Upper lobe of left lung (tissue), 6 donors: ENCODE measurements around the gene STYXL1. TPM values are rescaled to one million over a fixed set of nuclear protein-coding genes. Genes with fewer than 3 reads are reported as not detected.
A peak's percentile ranks its signal among the peaks of the same experiment; 100 is the strongest.

Experiments used
- ATAC-seq, 2 donors: fragments of 200-7000 bp; cut with Tn5 transposase; one replicate each; pipeline ENCODE4 v1.9.1; 2022; ENCODE audit warnings: mild to moderate bottlenecking in 2 of 2, moderate library complexity in 2 of 2; ENCODE audit not compliant: low FRiP score in 2 of 2
- DNase-seq, 2 donors: peaks; one replicate each; pipeline ENCODE4 v3.0.0-alpha.2; 2019 to 2020
- H3K27ac ChIP-seq, 4 donors: fragments of 200-600 bp; sonication (generic); one replicate each; pipeline ENCODE4 v1.5.1; 2016 to 2019
- H3K27me3 ChIP-seq, 4 donors: fragments of 200-600 bp; sonication (generic); one replicate each; pipeline ENCODE4 v1.5.1; 2017 to 2019
- H3K36me3 ChIP-seq, 4 donors: fragments of 200-600 bp; sonication (generic); one replicate each; pipeline ENCODE4 v1.5.1; 2016 to 2019
- H3K4me1 ChIP-seq, 4 donors: fragments of 200-600 bp; sonication (generic); one replicate each; pipeline ENCODE4 v1.5.1; 2018 to 2019
- H3K4me3 ChIP-seq, 4 donors: fragments of 200-600 bp; sonication (generic); one replicate each; pipeline ENCODE4 v1.5.1; 2017 to 2019; ENCODE audit warnings: mild to moderate bottlenecking in 2 of 4, moderate library complexity in 1 of 4
- H3K9me3 ChIP-seq, 4 donors: fragments of 200-600 bp; sonication (generic); one replicate each; pipeline ENCODE4 v1.5.1; 2018 to 2019
- EP300 ChIP-seq, 4 donors: sonication (generic); formaldehyde crosslinking; IDR thresholded peaks; one replicate each; pipeline ENCODE4 v1.5.1; 2017; ENCODE audit warnings: antibody characterized with exemption in 4 of 4, control low read depth in 2 of 4
- POLR2A ChIP-seq, 4 donors: fragments of 450-650 bp; IDR thresholded peaks; one replicate each; pipeline ENCODE4 v1.5.1; 2016 to 2017; ENCODE audit warnings: antibody characterized with exemption in 4 of 4, mild to moderate bottlenecking in 2 of 4
- POLR2AphosphoS5 ChIP-seq, 2 donors: sonication (generic); formaldehyde crosslinking; IDR thresholded peaks; one replicate each; pipeline ENCODE4 v1.5.1; 2017; ENCODE audit warnings: antibody characterized with exemption in 2 of 2
- WGBS, 2 donors: methylation state at CpG; one replicate each; pipeline ENCODE4 v1.1.5; 2017 to 2018; 5-methylcytosine and 5-hydroxymethylcytosine counted together
- total RNA-seq, 6 donors: library from RNA; depleted of rRNA in 4 of 6; stranded (reverse); fragments of >200 nt in 4 of 6; gene quantifications; one replicate each; pipeline versions ENCODE4 v1.1.0 to v1.2.1, GENCODE V29; 2016 to 2021
- TF ChIP-seq, protein P1 (sequence below), 6 experiments: fragments of 450-650 bp in 4 of 6; fragments of 200-600 bp in 2 of 6; sonication (generic) in 2 of 6; IDR thresholded peaks; one replicate each; pipeline ENCODE4 v1.5.1; 2016 to 2019; ENCODE audit warnings: antibody characterized with exemption in 6 of 6
- donor health status: DM: no; HTN: no; CAD: no; lungs with moderate emphysema.
- donor health status: DM: no; HTN: yes; CAD: no; lungs with severe emphysema.

Gene STYXL1
- total RNA-seq, 6 donors from 2014 or later, result 11.1 to 71.2 (median 23.5) TPM

DNA sequence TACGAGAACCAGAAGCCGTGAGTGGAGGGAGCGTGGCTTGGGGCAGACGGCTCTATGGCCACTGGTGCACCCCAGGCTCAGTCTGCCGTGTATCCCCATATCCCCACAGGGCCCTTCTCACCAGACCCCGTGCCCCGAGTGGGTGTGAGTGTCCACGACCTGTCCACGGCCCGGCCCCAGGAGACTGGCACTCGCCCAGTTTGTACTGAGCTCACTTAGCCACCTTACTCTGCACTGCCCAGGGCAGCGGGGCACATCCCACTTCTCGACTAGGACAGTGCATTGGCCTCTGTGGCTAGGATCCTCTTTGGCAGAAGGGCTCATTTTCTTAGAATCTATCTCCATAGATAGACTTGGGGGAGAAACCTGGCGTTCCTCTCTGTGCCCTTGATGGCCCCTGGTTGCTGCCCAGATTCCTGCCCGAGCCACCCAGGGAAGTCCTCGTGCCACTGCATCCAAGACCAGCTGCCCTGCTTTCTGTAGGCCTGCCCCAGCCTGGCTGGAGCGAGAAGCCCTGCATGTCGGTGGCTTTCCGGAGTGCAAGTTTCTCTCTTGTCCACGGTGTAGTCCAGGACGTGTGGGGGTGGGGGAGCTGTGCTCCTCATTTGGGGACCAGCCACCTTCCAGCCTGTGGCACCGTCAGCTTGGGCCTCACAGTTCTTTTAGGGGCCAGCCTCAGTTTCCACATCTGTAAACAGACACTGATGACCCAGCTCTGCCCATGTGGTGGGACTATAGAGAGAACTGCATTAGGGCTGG lies 65.3 kb downstream of the STYXL1 start:
- no peaks in the 10 kb centered on the region for H3K4me1 ChIP-seq
- no peaks in the 10 kb centered on the region for H3K9me3 ChIP-seq
- H3K4me3 ChIP-seq, result no peak overlapping the region
- 93 to 95% methylated on average over 12 to 18 of the region's 22 CpGs for WGBS, 2 donors
- TF ChIP-seq, protein P1, sequence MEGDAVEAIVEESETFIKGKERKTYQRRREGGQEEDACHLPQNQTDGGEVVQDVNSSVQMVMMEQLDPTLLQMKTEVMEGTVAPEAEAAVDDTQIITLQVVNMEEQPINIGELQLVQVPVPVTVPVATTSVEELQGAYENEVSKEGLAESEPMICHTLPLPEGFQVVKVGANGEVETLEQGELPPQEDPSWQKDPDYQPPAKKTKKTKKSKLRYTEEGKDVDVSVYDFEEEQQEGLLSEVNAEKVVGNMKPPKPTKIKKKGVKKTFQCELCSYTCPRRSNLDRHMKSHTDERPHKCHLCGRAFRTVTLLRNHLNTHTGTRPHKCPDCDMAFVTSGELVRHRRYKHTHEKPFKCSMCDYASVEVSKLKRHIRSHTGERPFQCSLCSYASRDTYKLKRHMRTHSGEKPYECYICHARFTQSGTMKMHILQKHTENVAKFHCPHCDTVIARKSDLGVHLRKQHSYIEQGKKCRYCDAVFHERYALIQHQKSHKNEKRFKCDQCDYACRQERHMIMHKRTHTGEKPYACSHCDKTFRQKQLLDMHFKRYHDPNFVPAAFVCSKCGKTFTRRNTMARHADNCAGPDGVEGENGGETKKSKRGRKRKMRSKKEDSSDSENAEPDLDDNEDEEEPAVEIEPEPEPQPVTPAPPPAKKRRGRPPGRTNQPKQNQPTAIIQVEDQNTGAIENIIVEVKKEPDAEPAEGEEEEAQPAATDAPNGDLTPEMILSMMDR (IDR thresholded peaks at IDR 0.05), result no peak
- TF ChIP-seq POLR2A (IDR thresholded peaks at IDR 0.05), result no peak
- no peak for TF ChIP-seq EP300 (IDR thresholded peaks at IDR 0.05)
- no peak for TF ChIP-seq POLR2AphosphoS5 (IDR thresholded peaks at IDR 0.05)
- no peaks in the 10 kb centered on the region for H3K27me3 ChIP-seq
- H3K36me3 ChIP-seq, result peaks cover 62 to 99% (median 88%) of the 10 kb centered on the region in 4 donors
- ATAC-seq (no peak), DNase-seq (no peak)
- peak overlapping the region in 1 of 4 donors; percentile 3 for H3K27ac ChIP-seq

DNA sequence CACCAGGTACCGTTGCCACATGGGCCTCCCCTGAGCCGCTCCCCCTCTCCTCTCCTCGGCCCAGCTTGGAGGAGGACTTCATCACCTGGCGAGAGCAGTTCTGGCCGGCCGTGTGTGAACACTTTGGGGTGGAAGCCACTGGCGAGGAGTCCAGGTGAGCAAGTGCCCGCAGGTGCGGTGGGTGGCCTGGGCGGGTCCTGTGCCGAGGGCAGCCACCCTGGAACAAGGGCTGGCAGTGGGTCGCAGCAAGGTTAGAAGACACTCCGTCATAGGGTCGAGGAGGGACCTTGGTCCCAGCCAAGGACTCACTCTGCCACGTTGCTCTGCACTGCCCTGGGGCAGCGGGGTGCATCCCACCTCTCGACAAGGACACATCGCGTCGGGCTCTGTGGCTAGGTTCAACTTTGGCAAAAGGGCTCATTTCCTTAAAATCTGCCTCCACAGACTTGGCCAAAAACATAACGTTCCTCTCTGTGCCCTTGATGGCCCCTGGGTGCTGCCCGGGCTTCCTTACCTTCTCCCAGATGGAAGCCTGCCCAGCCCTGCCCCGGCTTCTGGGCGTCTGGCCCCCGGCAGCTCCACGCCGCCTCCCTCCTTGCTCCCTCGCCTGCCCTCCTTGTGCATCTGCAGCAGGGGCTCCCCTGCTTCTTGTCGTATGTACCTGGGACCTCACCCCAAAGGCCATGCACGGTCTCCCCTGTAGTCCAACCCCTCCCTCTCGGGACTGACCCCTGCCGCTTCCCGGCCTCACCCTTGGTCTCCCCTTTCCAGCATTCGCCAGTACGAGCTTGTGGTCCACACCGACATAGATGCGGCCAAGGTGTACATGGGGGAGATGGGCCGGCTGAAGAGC lies 66.1 kb downstream of the STYXL1 start:
- H3K27ac ChIP-seq, result no peak overlapping the region
- TF ChIP-seq EP300 (IDR thresholded peaks at IDR 0.05) (no peak), POLR2AphosphoS5 (IDR thresholded peaks at IDR 0.05) (no peak), POLR2A (IDR thresholded peaks at IDR 0.05) (no peak)
- TF ChIP-seq, protein P1 (IDR thresholded peaks at IDR 0.05), result no peak
- H3K27me3 ChIP-seq, result no peaks in the 10 kb centered on the region
- no peaks in the 10 kb centered on the region for H3K4me1 ChIP-seq
- no peaks in the 10 kb centered on the region for H3K9me3 ChIP-seq
- no peak overlapping the region for H3K4me3 ChIP-seq
- no peak for DNase-seq
- peaks cover 62 to 91% (median 80%) of the 10 kb centered on the region in 4 donors for H3K36me3 ChIP-seq
- no peak for ATAC-seq
- 87 to 89% methylated on average over 18 to 34 of the region's 38 CpGs for WGBS, 2 donors

DNA sequence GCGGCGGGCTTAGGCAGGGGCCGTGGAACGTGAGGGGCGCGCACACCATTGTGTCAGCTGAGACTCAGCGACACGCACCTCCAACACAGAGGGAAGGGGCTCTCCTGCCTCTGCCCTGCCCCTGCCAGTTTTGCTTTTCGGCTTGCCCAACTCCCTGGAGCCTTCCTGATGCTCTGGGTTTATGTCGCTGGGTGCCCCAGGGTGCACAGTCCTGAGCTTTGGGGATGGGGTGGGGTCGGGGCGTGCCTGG lies 66.7 kb downstream of the STYXL1 start:
- Histone ChIP-seq H3K4me1 (no peaks in the 10 kb centered on the region), H3K9me3 (no peaks in the 10 kb centered on the region), H3K4me3 (no peak overlapping the region), H3K27me3 (no peaks in the 10 kb centered on the region), H3K36me3 (peaks cover 58 to 85% (median 74%) of the 10 kb centered on the region in 4 donors), H3K27ac (no peak overlapping the region)
- no peak for TF ChIP-seq POLR2A (IDR thresholded peaks at IDR 0.05)
- TF ChIP-seq, protein P1 (IDR thresholded peaks at IDR 0.05), result no peak
- no peak for TF ChIP-seq POLR2AphosphoS5 (IDR thresholded peaks at IDR 0.05)
- no peak for TF ChIP-seq EP300 (IDR thresholded peaks at IDR 0.05)
- WGBS, 2 donors, result 86 to 96% methylated on average over 5 to 12 of the region's 12 CpGs
- no peak for DNase-seq
- no peak for ATAC-seq

DNA sequence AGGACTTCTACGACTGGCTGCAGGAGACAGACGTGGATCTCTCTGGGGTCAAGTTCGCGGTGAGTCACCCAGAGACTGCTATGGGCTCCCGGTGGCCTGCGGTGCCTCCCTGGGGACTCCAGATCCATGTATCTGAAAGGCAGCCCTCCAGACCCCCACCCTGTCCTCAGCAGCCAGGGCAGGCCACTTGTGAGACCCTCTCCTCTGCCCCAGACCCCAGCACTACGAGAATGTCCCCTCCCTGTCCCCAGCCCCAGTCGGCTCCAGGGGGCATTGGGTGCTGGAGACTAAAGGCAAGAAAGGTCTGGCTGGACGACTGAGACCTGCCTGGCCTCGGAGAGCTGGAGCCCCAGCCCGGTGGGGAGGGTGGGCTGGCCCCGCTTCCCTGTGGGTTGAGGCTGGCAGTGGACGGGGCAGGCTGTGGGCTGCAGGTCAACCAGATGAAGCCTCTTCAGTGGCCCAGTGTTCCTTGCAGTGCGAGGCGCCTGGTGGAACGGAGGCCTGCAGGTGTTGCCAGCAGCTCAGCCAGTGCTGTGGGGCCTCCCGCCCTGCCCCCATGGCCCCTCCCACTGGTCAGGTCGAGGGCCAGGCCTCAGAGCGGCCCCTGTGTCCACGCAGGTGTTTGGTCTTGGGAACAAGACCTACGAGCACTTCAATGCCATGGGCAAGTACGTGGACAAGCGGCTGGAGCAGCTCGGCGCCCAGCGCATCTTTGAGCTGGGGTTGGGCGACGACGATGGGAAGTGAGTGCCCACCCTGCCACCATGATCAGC lies 67.2 kb downstream of the STYXL1 start:
- Histone ChIP-seq H3K9me3 (no peaks in the 10 kb centered on the region), H3K36me3 (peaks cover 53 to 80% (median 69%) of the 10 kb centered on the region in 4 donors), H3K4me1 (no peaks in the 10 kb centered on the region), H3K27me3 (no peaks in the 10 kb centered on the region), H3K4me3 (no peak overlapping the region), H3K27ac (no peak overlapping the region)
- peak in 1 of 2 donors; percentile 80 for DNase-seq
- 88 to 91% methylated on average over 11 to 28 of the region's 29 CpGs for WGBS, 2 donors
- ATAC-seq, result no peak
- TF ChIP-seq, protein P1 (IDR thresholded peaks at IDR 0.05), result no peak
- TF ChIP-seq EP300 (IDR thresholded peaks at IDR 0.05) (no peak), POLR2AphosphoS5 (IDR thresholded peaks at IDR 0.05) (no peak), POLR2A (IDR thresholded peaks at IDR 0.05) (no peak)
